Fibroblast of skin of right quadriceps (primary cell): ENCODE results near the gene TSPEAR.

ENCODE experiments used
- DNase-seq: peaks from one replicate; pipeline ENCODE4 v3.0.0-alpha.2; 2013

TSPEAR gene

GRCh38 chr21:44711327-44712202 lies at the start of gene TSPEAR:
TSPEAR (minus strand) TSS chr21:44711572; CDS start chr21:44711514, 58 bp downstream.
- DNase-seq, result no peak

- no peak for DNase-seq
Measured at GRCh38 chr21:44760376-44760775, 49.0 kb upstream of the TSPEAR start.

- no peak for DNase-seq
Measured at GRCh38 chr21:44759628-44760285, 48.4 kb upstream of the TSPEAR start.

GRCh38 chr21:44758781-44759627 lies 47.6 kb upstream of the TSPEAR start:
- DNase-seq, result no peak

- DNase-seq, result no peak
Measured at GRCh38 chr21:44758141-44758561, 46.8 kb upstream of the TSPEAR start.

GRCh38 chr21:44757731-44758130 lies 46.4 kb upstream of the TSPEAR start:
- DNase-seq, result no peak

GRCh38 chr21:44756423-44757185 lies 45.2 kb upstream of the TSPEAR start:
- no peak for DNase-seq

GRCh38 chr21:44755227-44755626 lies 43.9 kb upstream of the TSPEAR start:
- DNase-seq, result no peak

GRCh38 chr21:44753357-44753756 lies 42.0 kb upstream of the TSPEAR start:
- DNase-seq, result no peak

GRCh38 chr21:44752671-44753235 lies 41.4 kb upstream of the TSPEAR start:
- DNase-seq, result no peak

- no peak for DNase-seq
Measured at GRCh38 chr21:44751799-44752636, 40.6 kb upstream of the TSPEAR start.

- no peak for DNase-seq
Measured at GRCh38 chr21:44751186-44751798, 39.9 kb upstream of the TSPEAR start.

GRCh38 chr21:44750675-44751025 lies 39.3 kb upstream of the TSPEAR start:
- DNase-seq, result no peak

GRCh38 chr21:44749759-44750674 lies 38.6 kb upstream of the TSPEAR start:
- no peak for DNase-seq

- DNase-seq, result no peak
Measured at GRCh38 chr21:44749116-44749758, 37.9 kb upstream of the TSPEAR start.

GRCh38 chr21:44748621-44749020 lies 37.2 kb upstream of the TSPEAR start:
- DNase-seq, result no peak

GRCh38 chr21:44742418-44743153 lies 31.2 kb upstream of the TSPEAR start:
- no peak for DNase-seq

GRCh38 chr21:44741921-44742320 lies 30.5 kb upstream of the TSPEAR start:
- no peak for DNase-seq
